Femur (tissue), 1 donor: ENCODE measurements around the gene KRT14.
"Not testable (repeated sequence)": the region's sequence is repeated elsewhere in the genome, so short reads cannot be mapped to it uniquely, and the experiment has no call there.

Source experiments
- DNase-seq: peaks from one replicate; pipeline ENCODE4 v3.0.0-alpha.2; 2017

The KRT14 gene

DNA sequence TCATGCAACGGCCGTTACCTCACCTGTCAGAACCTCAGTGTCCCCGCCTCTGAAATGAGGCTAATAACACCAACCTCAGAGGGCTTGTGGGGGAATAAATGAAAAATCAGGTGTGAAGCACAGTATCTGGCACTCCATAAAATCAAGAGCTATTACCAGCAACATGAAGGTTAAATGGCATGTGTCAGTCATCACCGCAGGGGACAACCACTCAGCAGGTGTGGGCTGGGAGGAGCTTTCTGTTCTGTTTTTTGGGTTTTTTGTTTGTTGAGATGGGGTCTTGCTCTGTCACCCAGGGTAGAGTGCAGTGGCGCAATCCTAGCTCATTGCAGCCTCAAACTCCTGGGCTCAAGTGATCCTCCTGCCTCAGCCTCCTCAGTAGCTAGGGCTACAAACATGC is 41.8 kb downstream of the KRT14 start:
- DNase-seq: no peak

DNA sequence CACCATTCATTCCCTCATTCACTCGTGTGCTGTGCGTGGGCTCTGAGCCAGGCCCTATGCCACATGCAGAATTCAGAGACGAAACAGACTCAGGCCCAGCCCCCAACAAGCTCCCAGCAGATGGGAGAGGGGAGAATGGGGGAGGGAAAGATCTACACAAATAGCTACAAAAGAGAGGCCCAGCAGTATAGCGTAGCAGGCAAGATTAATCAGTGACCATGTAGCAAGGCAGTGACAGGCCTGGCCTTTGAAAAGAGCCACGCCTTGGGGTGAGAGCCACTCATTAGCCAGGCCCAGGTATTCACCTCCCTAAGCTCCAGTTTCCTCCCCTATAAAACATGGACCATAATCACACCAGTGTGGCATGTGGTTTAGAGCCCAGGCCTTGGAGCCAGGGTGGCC is 42.2 kb downstream of the KRT14 start:
- DNase-seq: no peak

DNA sequence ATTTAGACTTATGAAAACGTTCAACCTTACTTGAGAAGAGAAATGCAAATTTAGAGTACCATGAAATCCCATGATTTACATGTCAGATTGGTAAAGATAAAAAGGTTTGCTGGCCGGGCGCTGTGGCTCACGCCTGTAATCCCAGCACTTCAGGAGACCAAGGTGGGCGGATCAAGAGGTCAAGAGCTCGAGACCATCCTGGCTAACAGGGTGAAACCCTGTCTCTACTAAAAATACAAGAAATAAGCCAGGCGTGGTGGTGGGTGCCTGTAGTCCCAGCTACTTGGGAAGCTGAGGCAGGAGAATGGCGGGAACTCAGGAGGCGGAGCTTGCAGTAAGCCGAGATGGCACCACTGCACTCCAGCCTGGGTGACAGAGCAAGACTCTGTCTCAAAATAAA is 43.9 kb downstream of the KRT14 start:
- DNase-seq: not testable (repeated sequence)

GRCh38 chr17:41542357-41542756 is 44.3 kb downstream of the KRT14 start:
- no peak for DNase-seq

DNA sequence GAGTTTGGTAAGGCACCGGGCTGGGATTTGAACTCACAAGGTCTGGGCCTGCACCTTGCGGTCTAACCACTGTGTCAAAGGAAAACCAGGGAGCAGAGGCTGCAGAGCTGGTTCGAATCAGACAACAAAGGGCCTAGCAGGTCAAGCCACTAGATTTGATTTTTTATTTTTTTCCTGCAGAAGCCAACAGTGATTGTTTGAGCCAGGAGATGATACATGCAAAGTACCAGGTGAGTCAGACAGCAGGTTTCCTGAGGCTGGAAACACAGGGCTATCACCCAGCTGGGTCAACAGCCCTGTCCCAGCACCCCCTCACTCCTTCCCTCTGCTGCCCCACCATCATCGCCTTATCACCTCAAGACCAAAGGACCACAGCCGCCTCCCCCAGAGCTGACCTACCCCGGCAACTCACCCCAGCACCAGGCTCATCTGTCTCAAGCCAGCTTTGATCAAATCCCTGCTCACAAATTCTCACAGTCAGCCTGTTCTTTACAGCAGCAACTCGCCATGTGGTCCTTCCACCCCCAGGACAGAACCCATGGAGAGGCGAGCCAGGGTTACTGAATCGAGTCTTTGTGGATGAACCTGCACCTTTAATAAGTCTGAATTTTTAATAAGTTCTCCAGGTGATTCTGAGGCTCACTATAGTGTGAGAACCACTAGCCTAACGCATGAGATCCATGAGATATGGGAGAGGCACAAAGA is 45.6 kb downstream of the KRT14 start:
- no peak for DNase-seq

DNA sequence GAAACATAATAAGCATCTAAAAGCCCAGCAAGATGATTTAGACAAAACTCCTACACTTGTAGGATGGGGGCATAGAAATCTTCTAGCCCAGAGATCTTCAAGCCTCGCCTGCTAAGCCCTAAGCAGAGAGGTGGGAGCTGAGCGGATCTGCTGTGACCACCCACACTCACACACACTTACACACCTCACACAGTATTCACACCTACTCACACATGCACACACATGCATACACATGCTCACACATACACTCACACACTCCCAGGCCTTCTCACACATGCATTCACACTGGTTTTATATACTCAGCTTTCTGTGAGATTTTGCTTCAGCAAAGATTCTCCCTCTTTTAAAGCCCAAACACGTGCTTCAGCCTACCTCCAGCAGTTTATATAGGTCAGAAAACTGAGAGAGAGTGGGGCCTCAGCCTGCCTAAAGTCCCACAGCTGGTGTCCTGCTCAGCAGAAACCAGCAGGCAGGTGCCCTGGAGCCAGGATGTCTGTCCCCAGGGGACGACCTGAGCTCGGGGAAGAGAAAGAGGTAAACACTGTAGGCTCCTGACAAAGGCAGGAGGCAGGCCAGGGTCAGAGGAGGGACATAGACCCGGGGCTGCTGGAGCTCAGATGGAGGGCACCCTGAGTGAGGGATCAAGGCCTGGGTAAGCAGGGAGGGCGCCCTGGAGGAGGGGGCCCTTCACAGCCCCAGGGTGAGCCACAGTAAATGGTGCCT is 46.6 kb downstream of the KRT14 start:
- DNase-seq: no peak

DNA sequence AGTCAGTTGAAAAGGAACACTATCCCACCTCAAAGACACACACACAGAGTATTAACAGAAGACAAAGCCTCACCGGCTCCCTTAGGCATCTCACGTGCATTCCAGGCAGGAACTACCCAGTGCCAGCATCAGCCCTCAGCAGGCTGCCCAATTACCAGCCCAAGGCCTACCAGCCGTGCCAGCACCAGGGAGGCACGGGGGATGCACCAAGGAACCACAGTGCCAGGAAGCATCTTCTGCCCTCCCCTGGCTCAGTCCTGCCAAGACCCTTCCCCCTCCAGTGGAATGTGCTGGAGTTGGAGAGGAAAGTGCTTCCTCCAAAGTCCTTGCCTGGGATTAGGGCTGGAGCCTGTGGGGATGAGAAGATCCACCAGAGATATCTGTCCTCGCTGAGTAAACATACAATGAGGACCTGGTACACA is 47.6 kb downstream of the KRT14 start:
- no peak for DNase-seq

DNA sequence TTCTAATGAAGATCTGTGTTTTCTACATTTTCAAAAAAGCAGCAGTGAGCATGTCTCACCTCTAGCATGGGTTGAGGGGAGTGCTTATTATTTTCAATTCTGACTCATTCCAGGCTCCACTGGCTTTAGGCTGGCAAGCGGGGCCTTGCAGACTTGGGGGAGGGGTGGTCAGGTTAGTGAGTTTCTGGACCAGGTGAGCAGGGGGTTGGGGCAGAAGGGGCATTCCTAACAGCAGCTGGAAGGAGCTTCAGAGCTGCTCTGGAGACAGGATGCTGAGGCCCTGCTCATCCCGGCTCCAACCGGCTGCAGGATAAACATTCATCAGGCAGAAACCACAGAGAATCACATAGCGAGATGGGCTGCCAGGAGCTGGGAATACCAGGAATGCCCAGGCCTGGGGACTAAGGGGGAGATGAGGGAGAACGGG is 48.1 kb downstream of the KRT14 start:
- DNase-seq: no peak

DNA sequence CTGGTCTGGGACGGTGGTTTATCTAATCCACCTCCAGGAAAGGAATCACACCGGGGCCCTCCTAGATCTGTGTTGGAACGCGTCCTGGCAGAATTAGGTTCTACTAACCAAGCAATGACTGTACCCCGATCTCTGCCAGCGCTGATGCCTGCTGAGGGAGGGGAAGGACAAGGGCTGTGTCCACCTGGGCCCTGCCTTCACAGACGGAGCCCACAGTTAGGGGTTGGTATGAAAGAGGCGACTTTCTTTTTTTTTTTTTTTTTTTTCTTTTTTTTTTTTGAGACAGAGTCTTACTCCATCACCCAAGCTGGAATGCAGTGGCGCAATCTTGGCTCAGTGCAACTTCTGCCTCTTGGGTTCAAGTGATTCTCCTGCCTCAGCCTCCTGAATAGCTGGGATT is 48.7 kb downstream of the KRT14 start:
- DNase-seq: no peak

DNA sequence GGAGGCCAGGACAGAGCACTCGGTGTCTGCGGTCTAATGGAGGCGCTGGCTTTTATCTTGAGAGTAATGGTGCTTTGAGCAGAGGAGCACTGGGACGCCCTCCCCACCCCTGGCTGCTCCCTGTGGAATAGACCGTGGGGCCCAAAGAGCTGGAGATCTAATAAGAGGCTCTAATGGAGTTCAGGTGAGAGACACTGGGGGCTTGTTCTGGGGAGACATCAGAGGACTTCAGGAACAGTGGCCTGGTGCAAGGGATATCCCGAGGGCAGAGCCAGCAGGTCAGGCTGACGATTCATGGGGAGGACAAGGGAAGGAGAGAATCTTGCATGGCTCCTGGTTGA is 49.1 kb downstream of the KRT14 start:
- DNase-seq: no peak

GRCh38 chr17:41536741-41537613 is 49.7 kb downstream of the KRT14 start:
- no peak for DNase-seq

GRCh38 chr17:41535764-41536481 is 50.8 kb downstream of the KRT14 start:
- DNase-seq: no peak

GRCh38 chr17:41534899-41535546 is 51.7 kb downstream of the KRT14 start:
- no peak for DNase-seq

DNA sequence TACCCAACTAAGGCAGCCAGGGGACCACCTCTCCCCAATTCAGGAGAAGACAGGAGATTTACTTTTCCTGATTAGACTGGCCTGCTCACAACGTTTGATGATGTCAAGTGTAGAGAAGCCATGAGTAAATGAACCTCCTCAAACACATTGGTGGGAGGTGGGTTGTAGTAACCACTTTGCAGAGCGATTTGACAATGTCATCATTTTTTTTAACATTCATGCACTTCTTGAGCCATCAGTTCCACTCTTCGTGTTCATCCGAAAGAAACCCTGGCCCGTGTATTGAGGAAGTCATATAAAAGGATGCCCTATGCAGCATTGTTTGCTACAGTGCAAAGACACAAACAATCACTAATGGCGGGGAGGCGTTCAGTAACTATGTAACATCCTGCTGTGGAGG is 53.1 kb downstream of the KRT14 start:
- DNase-seq: no peak

DNA sequence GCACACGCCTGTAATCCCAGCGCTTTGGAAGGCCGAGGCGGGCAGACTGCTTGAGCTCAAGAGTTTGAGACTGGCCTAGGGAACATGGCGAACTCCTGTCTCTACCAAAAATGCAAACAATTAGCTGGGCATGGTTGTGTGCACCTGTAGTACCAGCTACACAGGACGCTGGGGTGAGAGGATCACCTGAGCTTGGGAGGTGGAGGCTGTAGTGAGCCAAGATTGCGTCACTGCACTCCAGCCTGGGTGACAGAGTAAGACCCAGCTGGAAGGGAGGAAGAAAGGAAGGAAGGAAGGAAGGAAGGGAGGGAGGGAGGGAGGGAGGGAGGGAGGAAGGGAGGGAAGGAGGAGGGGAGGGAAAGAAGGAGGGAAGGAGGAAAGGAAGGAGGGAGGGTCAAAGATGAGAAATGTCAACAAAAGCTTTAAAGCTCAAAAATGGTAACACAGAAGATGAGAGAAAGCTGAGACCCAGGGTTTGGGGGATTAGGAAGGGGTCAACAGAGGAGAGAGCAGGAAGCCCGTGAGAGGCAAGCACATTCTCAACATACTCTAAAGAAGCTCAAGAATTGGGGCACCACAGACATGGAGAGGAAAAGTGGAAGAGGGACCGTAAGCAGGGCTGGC is 53.6 kb downstream of the KRT14 start:
- no peak for DNase-seq
